SK-N-MC (cell line): Measurements from ENCODE around the gene TK2.

ENCODE experiments used
- EZH2 ChIP-seq: fragments of 200-600 bp; sonication (generic); IDR thresholded peaks from one replicate; pipeline ENCODE4 v1.6.1; 2017; ENCODE audit warnings: antibody characterized with exemption
- FOXP2 ChIP-seq: optimal IDR thresholded peaks from 2 replicates; pipeline ENCODE3; 2011; ENCODE audit warnings: mild to moderate bottlenecking, moderate library complexity; ENCODE audit not compliant: insufficient read depth; ENCODE audit errors: extremely low read length, control extremely low read depth
- POLR2AphosphoS5 ChIP-seq: IDR thresholded peaks from 2 replicates; pipeline ENCODE4 v1.6.1; 2012; ENCODE audit warnings: mild to moderate bottlenecking, low read depth, low read length, borderline replicate concordance

DNA sequence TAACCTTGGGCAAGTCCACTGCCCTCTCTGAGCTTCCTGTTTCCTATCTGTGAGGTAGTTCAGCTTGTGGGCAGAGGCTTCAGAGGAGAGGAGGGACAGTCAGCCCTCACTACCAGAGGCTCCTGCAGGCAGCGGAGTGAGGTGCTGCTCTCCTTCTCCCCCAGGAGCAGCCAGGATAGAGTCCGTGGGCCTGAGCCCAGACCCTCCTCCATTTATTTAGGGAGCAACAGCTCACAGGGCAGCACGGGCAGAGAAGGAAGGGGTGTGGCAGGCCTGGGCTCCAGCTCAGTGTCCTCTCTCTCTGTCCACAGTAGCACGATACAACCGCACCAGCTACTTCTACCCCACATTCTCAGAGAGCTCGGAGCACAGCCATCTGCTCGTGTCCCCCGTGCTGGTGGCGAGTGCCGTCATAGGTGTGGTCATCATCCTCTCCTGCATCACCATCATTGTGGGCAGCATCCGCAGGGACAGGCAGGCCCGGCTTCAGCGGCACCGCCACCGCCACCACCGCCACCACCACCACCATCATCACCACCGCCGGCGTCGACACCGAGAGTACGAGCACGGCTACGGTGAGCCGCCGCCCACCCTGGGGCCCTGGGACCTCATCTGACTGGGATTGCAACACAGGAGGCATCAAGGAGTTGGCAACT is 80.5 kb downstream of the TK2 start:
- TF ChIP-seq POLR2AphosphoS5 (no peak), EZH2 (no peak), FOXP2 (no peak)
